Osteoblast (primary cell): ENCODE results near the gene PGAM5. TPM values are rescaled to one million over a fixed set of nuclear protein-coding genes. Genes with fewer than 3 reads are reported as not detected.

Source experiments
- DNase-seq: peaks from one replicate; pipeline ENCODE4 v3.0.0; 2011; ENCODE audit warnings: low spot score, mixed read lengths; ENCODE audit not compliant: insufficient read length; ENCODE audit errors: missing footprints
- H2AFZ ChIP-seq: 2 replicates; pipeline ENCODE4 v1.6.0; 2011; ENCODE audit warnings: mild to moderate bottlenecking, low read length
- H3K27ac ChIP-seq: 2 replicates; pipeline ENCODE4 v1.5.1; 2011; ENCODE audit warnings: mild to moderate bottlenecking, low read depth, low read length, moderate library complexity
- H3K27me3 ChIP-seq: 2 replicates; pipeline ENCODE4 v1.6.0; 2012; ENCODE audit warnings: mild to moderate bottlenecking, control low read depth, inconsistent platforms, low read length, moderate library complexity; ENCODE audit not compliant: insufficient read depth
- H3K36me3 ChIP-seq: 2 replicates; pipeline ENCODE4 v1.5.1; 2011; ENCODE audit warnings: mild to moderate bottlenecking, low read length, control low read depth, moderate library complexity; ENCODE audit not compliant: insufficient read depth
- H3K4me1 ChIP-seq: 2 replicates; pipeline ENCODE4 v1.5.1; 2011; ENCODE audit warnings: mild to moderate bottlenecking, low read length, control low read depth, moderate library complexity; ENCODE audit not compliant: insufficient read depth
- H3K4me2 ChIP-seq: 2 replicates; pipeline ENCODE4 v1.6.0; 2011; ENCODE audit warnings: mild to moderate bottlenecking, low read length; ENCODE audit not compliant: insufficient read depth
- H3K4me3 ChIP-seq: fragments of 200-600 bp; sonication (generic); 3 replicates; pipeline ENCODE4 v1.5.1; 2012; ENCODE audit warnings: mild to moderate bottlenecking, low read length, inconsistent platforms; ENCODE audit not compliant: insufficient read depth
- H3K79me2 ChIP-seq: 2 replicates; pipeline ENCODE4 v1.6.0; 2012; ENCODE audit warnings: mild to moderate bottlenecking, low read length, control low read depth, inconsistent platforms; ENCODE audit not compliant: insufficient read depth
- H3K9me3 ChIP-seq: 2 replicates; pipeline ENCODE4 v1.5.1; 2011; ENCODE audit warnings: low read depth, low read length, control low read depth
- H4K20me1 ChIP-seq: 2 replicates; pipeline ENCODE4 v1.6.0; 2012; ENCODE audit warnings: mild to moderate bottlenecking, low read length, control low read depth; ENCODE audit not compliant: insufficient read depth
- CTCF ChIP-seq: IDR thresholded peaks from 2 replicates; pipeline ENCODE4 v1.5.1; 2011; ENCODE audit warnings: mild to moderate bottlenecking, low read depth, low read length, moderate library complexity; ENCODE audit errors: extremely low read depth
- total RNA-seq: library from RNA; depleted of rRNA; stranded (reverse); fragments of >200 nt; gene quantifications from 2 replicates; pipeline ENCODE4 v1.2.3, GENCODE V29; 2012

The PGAM5 gene
- total RNA-seq, 1 donor: 24.6 TPM

DNA sequence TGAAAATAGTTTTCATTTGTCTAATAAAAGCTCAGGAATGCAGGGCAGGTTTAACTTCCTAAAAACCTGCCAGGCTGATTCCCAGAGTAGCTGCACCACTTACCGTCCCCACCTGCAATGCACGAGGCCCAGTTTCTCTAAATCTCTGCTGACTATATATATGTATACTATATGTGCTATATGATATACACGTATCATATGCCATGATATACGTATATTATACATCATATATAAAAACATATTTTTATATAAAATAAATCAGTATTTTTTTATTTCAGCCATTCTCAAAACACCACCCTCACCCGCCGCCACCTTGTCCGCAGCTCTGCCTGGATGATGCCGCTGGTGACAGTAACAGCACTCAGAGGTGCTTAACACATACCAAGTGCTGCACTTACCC is 48.7 kb downstream of the PGAM5 start:
- peaks cover 75% of the 10 kb centered on the region for H3K79me2 ChIP-seq
- H3K4me1 ChIP-seq: peaks cover 13% of the 10 kb centered on the region
- H3K27ac ChIP-seq: peak overlapping the region; percentile 95
- no peak overlapping the region for H2AFZ ChIP-seq
- H4K20me1 ChIP-seq: peaks cover 42% of the 10 kb centered on the region
- peak overlapping the region; percentile 89 for H3K4me2 ChIP-seq
- no peak for TF ChIP-seq CTCF
- no peaks in the 10 kb centered on the region for H3K27me3 ChIP-seq
- H3K9me3 ChIP-seq: no peaks in the 10 kb centered on the region
- no peak overlapping the region for H3K4me3 ChIP-seq
- peaks cover 20% of the 10 kb centered on the region for H3K36me3 ChIP-seq
- DNase-seq: peak; percentile 60

GRCh38 chr12:132761032-132761920 is 50.6 kb downstream of the PGAM5 start, which contains the start of gene ANKLE2:
TSS of gene ANKLE2 (minus strand) at chr12:132761832. CDS start at chr12:132761798, 34 bp downstream.
- no peak for TF ChIP-seq CTCF
- H3K4me2 ChIP-seq: peak within 1 kb of the TSS; percentile 89
- peaks cover 14% of the 10 kb centered on the region for H3K4me1 ChIP-seq
- H3K27me3 ChIP-seq: no peaks in the 10 kb centered on the region
- peaks cover 38% of the 10 kb centered on the region for H4K20me1 ChIP-seq
- H3K36me3 ChIP-seq: peaks cover 12% of the 10 kb centered on the region
- no peaks in the 10 kb centered on the region for H3K9me3 ChIP-seq
- H3K27ac ChIP-seq: peak within 1 kb of the TSS; percentile 95
- H2AFZ ChIP-seq: peak within 1 kb of the TSS; percentile 77
- peak within 1 kb of the TSS; percentile 81 for H3K4me3 ChIP-seq
- DNase-seq: peak; percentile 97
- peaks cover 56% of the 10 kb centered on the region for H3K79me2 ChIP-seq

DNA sequence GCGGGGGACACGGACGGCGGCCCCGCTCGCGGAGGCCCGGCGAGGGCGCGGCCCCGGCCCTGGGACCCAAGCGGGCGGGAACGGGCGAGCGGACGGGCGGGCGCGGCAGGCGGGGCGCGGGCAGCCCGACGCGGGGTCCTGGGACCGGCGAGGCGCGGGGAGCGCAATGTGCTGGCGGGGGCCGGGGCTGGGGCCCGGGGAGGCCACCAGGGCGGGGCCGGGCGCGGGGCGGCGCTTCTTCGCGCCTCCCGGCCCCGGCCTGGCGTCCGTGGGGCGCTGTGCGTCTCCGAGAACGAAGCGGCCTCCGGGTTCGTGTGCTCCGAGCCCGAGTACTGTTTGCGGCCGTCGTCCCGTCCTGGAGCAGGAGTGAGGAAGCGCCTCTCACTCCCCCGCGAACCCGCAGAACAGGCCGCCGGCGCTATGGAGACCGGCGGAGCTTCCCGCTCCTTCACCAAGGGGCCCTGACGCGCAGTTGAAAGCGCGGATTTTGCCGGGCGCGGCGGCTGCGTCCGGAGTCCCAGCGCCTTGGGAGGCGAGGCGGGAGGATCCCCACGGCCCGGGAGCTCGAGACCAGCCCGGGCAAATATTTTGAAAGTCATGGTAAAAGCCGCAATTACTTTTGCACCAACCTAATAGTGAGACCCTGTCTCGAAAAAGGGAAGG is 51.4 kb downstream of the PGAM5 start:
- H3K27ac ChIP-seq: peak overlapping the region; percentile 80
- peaks cover 12% of the 10 kb centered on the region for H3K36me3 ChIP-seq
- peak overlapping the region; percentile 81 for H3K4me2 ChIP-seq
- H3K4me3 ChIP-seq: peak overlapping the region; percentile 81
- H4K20me1 ChIP-seq: peaks cover 32% of the 10 kb centered on the region
- H3K9me3 ChIP-seq: no peaks in the 10 kb centered on the region
- no peaks in the 10 kb centered on the region for H3K27me3 ChIP-seq
- peaks cover 21% of the 10 kb centered on the region for H3K4me1 ChIP-seq
- peaks cover 48% of the 10 kb centered on the region for H3K79me2 ChIP-seq
- peak; percentile 99 for DNase-seq
- no peak for TF ChIP-seq CTCF
- peak overlapping the region; percentile 77 for H2AFZ ChIP-seq

GRCh38 chr12:132764231-132764630 is 53.6 kb downstream of the PGAM5 start:
- no peak overlapping the region for H3K4me2 ChIP-seq
- no peak overlapping the region for H2AFZ ChIP-seq
- peak; percentile 62 for DNase-seq
- peaks cover 26% of the 10 kb centered on the region for H3K79me2 ChIP-seq
- no peak overlapping the region for H3K4me3 ChIP-seq
- peaks cover 7% of the 10 kb centered on the region for H3K36me3 ChIP-seq
- H3K27ac ChIP-seq: no peak overlapping the region
- no peaks in the 10 kb centered on the region for H3K27me3 ChIP-seq
- TF ChIP-seq CTCF: no peak
- H4K20me1 ChIP-seq: peaks cover 23% of the 10 kb centered on the region
- peaks cover 26% of the 10 kb centered on the region for H3K4me1 ChIP-seq
- H3K9me3 ChIP-seq: no peaks in the 10 kb centered on the region
